Neuronal stem cell (in vitro differentiated cells): ENCODE results near the gene HIVEP2.

Source experiments
- DNase-seq: peaks from one replicate; pipeline ENCODE4 v3.0.0-alpha.2; 2013; ENCODE audit warnings: low spot score
- H2AFZ ChIP-seq: one replicate; pipeline ENCODE4 v1.6.1; 2013; ENCODE audit warnings: mild to moderate bottlenecking, low read length, inconsistent platforms
- H2AK5ac ChIP-seq: 2 replicates; pipeline ENCODE4 v1.6.1; 2013; ENCODE audit warnings: low read depth, mild to moderate bottlenecking, inconsistent platforms, low read length, moderate library complexity, mixed read lengths
- H2BK120ac ChIP-seq: 2 replicates; pipeline ENCODE4 v1.6.1; 2013; ENCODE audit warnings: low read depth, mild to moderate bottlenecking, inconsistent platforms, low read length, moderate library complexity, mixed read lengths
- H2BK12ac ChIP-seq: one replicate; pipeline ENCODE4 v1.6.1; 2013; ENCODE audit warnings: low read length, inconsistent platforms
- H2BK15ac ChIP-seq: 2 replicates; pipeline ENCODE4 v1.6.1; 2013; ENCODE audit warnings: mild to moderate bottlenecking, low read length, inconsistent platforms, mixed read lengths
- H2BK5ac ChIP-seq: one replicate; pipeline ENCODE4 v1.6.1; 2013; ENCODE audit warnings: inconsistent platforms, mild to moderate bottlenecking, low read length, moderate library complexity
- H3K14ac ChIP-seq: one replicate; pipeline ENCODE4 v1.6.1; 2013; ENCODE audit warnings: low read length, inconsistent platforms
- H3K18ac ChIP-seq: 2 replicates; pipeline ENCODE4 v1.6.1; 2013; ENCODE audit warnings: low read length, inconsistent platforms
- H3K23ac ChIP-seq: 2 replicates; pipeline ENCODE4 v1.6.1; 2013; ENCODE audit warnings: low read depth, mild to moderate bottlenecking, mixed read lengths, low read length, inconsistent platforms; ENCODE audit not compliant: poor library complexity
- H3K27ac ChIP-seq: replicated peaks from 3 replicates; pipeline ENCODE4 v1.5.1; 2013; ENCODE audit warnings: low read length, inconsistent platforms
- H3K27me3 ChIP-seq, 3 experiments: 2 replicates each; pipeline ENCODE4 v1.6.1; 2013; ENCODE audit warnings: low read length in 3 of 3, mild to moderate bottlenecking in 2 of 3, inconsistent platforms in 1 of 3, low read depth in 1 of 3, mixed read lengths in 1 of 3, moderate library complexity in 1 of 3; ENCODE audit not compliant: control insufficient read depth in 3 of 3, insufficient read depth in 3 of 3
- H3K36me3 ChIP-seq, 2 donors: replicated peaks in 1 of 2; 2 replicates each; pipeline ENCODE4 v1.6.1; 2013; ENCODE audit warnings: low read length in 2 of 2; ENCODE audit not compliant: control insufficient read depth in 2 of 2, insufficient read depth in 2 of 2
- H3K4ac ChIP-seq: 2 replicates; pipeline ENCODE4 v1.6.1; 2013; ENCODE audit warnings: inconsistent platforms, mild to moderate bottlenecking, low read length, moderate library complexity
- H3K4me1 ChIP-seq, 2 donors: 1 replicate in 1 of 2; 2 replicates in 1 of 2; pipeline ENCODE4 v1.6.1; 2013; ENCODE audit warnings: low read length in 2 of 2, low read depth in 1 of 2; ENCODE audit not compliant: control insufficient read depth in 2 of 2, insufficient read depth in 1 of 2
- H3K4me2 ChIP-seq: one replicate; pipeline ENCODE4 v1.6.1; 2013; ENCODE audit warnings: mild to moderate bottlenecking, low read length, inconsistent platforms; ENCODE audit not compliant: insufficient read depth, poor library complexity, severe bottlenecking
- H3K4me3 ChIP-seq, 2 donors: 2 replicates each; pipeline ENCODE4 v1.5.1; 2013; ENCODE audit warnings: low read length in 2 of 2, mild to moderate bottlenecking in 2 of 2, inconsistent platforms in 1 of 2, moderate library complexity in 1 of 2
- H3K79me1 ChIP-seq: one replicate; pipeline ENCODE4 v1.6.1; 2013; ENCODE audit warnings: low read depth, mild to moderate bottlenecking, inconsistent platforms, low read length, moderate library complexity
- H3K9ac ChIP-seq: one replicate; pipeline ENCODE4 v1.6.1; 2013; ENCODE audit warnings: mild to moderate bottlenecking, low read depth, low read length, inconsistent platforms; ENCODE audit not compliant: poor library complexity
- H3K9me3 ChIP-seq, 2 donors: replicated peaks in 1 of 2; 2 replicates each; pipeline versions ENCODE3 to v1.6.1; 2013; ENCODE audit warnings: low read length in 2 of 2, mild to moderate bottlenecking in 2 of 2, inconsistent platforms in 1 of 2, low read depth in 1 of 2, mixed read lengths in 1 of 2, moderate library complexity in 1 of 2; ENCODE audit not compliant: control insufficient read depth in 2 of 2, insufficient read depth in 1 of 2
- H4K8ac ChIP-seq: one replicate; pipeline ENCODE4 v1.6.1; 2013; ENCODE audit warnings: low read depth, mild to moderate bottlenecking, inconsistent platforms, low read length, moderate library complexity
- H4K91ac ChIP-seq: one replicate; pipeline ENCODE4 v1.6.1; 2013; ENCODE audit warnings: low read length, low read depth, mild to moderate bottlenecking, inconsistent platforms; ENCODE audit not compliant: poor library complexity
- WGBS, 2 donors: extraction: QIAGEN DNeasy Blood & Tissue Kit; methylation state at CpG; one replicate each; pipeline ENCODE4 v1.1.7; 2013; ENCODE audit warnings: missing lambda C conversion rate in 2 of 2, mixed read lengths in 1 of 2; ENCODE audit not compliant: insufficient read length in 2 of 2, insufficient replicate concordance in 1 of 2; ENCODE audit errors: extremely low coverage in 2 of 2; 5-methylcytosine and 5-hydroxymethylcytosine counted together

The HIVEP2 gene

DNA sequence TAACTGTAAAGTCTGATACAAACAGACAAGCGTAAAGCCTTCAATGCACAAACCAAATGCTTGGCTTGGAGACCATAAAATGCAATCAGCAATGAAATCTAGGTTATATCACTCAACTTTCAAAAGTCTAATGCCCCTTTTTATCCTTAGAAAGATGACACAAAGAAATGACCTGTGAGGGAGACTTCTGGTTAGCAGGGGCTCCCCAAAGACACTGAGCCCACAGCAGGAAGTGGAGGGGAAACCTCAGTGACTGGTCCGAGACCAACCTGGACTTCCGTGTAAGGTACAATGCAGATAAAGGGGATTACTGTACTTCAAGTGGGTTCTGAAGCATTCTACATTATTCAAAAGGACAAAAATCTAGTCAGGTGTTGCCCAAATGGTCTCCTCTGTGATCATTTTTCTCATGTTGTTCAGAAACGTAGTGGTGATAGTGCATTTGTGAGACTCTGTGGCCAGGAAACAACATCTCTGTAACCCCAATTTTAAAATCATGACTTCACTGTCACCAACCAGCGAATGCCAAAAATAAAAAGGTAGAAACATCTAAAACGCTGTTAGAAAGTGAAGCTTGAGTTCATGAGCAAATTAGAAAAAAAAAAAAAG, 88.2 kb downstream of the HIVEP2 start:
- Histone ChIP-seq H2BK120ac (no peak overlapping the region), H3K4me3 (no peak overlapping the region), H2AK5ac (no peak overlapping the region), H3K9me3 (no peaks in the 10 kb centered on the region), H3K27ac (no peak overlapping the region), H3K4ac (no peak overlapping the region), H3K36me3 (no peaks in the 10 kb centered on the region), H4K91ac (no peak overlapping the region), H3K23ac (no peak overlapping the region), H3K4me2 (no peak overlapping the region), H3K14ac (no peak overlapping the region), H4K8ac (no peak overlapping the region), H3K79me1 (no peaks in the 10 kb centered on the region), H2BK12ac (no peak overlapping the region), H3K18ac (no peak overlapping the region), H3K9ac (no peak overlapping the region), H2BK5ac (no peak overlapping the region), H2AFZ (no peak overlapping the region), H2BK15ac (no peak overlapping the region), H3K4me1 (peaks cover 6 to 9% of the 10 kb centered on the region in 2 donors), H3K27me3 (no peaks in the 10 kb centered on the region)
- WGBS, 2 donors, result no CpG with 5 or more reads among the region's 6 CpGs
- no peak for DNase-seq

DNA sequence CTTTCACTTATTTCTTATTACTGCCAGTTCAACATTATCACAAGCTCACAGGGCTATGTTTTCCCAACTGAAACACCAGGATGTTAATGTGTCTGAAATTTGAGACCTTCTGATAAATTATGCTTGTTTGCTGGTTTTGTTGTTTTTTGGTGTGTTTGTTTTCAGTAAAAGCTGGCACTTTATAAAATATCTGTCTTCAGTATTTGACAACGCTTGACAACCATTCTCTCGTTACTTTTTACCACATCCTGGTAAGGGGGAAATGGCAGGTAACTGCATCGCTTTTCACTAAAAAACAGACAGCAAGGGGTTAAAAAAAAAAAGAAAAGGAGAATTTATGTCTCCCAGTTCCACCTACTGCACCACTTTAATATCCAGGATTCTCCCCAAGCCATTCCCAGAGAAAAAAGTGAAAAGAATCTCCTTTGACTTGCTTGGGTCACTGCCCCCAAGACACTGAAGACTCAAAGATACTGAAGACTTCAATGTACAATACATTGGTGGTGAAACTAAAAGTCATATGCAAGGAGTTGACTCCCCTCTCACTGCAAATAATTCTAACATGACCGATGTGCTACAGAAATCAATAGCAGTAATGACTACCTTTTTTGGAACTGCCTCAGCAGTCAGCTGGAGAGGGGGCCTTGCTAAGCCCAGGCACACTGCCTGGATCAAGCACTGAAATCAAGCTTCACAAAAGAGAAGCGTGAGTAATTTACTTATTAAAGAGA, 88.9 kb downstream of the HIVEP2 start:
- Histone ChIP-seq H3K9ac (no peak overlapping the region), H2BK120ac (no peak overlapping the region), H3K36me3 (no peaks in the 10 kb centered on the region), H2AFZ (no peak overlapping the region), H3K4me1 (peaks cover 6 to 9% of the 10 kb centered on the region in 2 donors), H3K27ac (no peak overlapping the region), H3K79me1 (no peaks in the 10 kb centered on the region), H2BK5ac (no peak overlapping the region), H3K4ac (no peak overlapping the region), H3K23ac (no peak overlapping the region), H3K4me2 (no peak overlapping the region), H4K91ac (no peak overlapping the region), H3K14ac (no peak overlapping the region), H3K4me3 (no peak overlapping the region), H2BK12ac (no peak overlapping the region), H2AK5ac (no peak overlapping the region), H2BK15ac (no peak overlapping the region), H3K18ac (no peak overlapping the region), H4K8ac (no peak overlapping the region), H3K27me3 (no peaks in the 10 kb centered on the region), H3K9me3 (no peaks in the 10 kb centered on the region)
- WGBS, 2 donors, result no CpG with 5 or more reads among the region's 5 CpGs
- DNase-seq, result no peak

DNA sequence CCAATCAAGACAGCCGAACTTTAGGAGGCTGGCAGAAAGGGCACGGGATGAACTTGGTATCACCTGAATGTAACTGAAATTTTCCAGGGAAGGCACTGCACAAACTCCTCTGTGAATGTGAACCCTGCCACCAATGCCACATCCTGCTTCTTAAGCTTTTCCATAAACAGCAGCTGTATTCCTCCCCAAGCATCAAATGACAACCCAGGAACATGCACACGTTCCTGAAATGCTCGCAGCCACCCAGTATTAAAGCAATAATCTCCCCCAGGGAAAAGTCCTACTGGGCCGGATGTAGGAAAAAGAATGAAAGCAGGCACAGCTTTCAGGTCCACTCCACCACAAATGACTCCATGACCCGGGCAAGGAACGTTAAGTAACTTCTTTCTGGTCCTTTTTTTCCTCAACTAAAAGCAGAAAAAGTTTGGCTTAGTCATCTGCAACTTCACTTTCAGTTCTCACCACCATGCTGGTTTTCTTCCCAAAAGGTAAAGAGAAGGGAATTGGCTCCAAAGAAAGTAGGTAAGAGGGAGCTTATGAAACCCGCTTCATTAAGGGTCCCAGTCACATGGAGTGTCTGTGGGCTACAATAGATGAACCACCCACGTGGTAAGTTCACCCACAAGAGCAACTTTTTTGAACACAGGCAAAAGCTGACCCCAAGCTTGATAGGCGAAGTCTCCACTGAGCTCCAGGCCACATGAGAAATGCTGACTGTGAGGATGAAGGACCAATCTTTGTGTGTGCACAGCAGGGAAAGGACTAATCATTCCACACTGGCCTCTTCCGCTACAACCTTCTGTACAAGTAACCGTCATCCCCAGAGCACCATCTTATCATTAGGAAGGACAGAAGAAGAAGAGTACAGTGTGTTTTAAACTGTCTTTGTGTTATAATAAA, 90.1 kb downstream of the HIVEP2 start:
- no peak overlapping the region for H3K27ac ChIP-seq
- no CpG with 5 or more reads among the region's 12 CpGs for WGBS, 2 donors

More for the DNA sequence above, 90.1 kb downstream of the HIVEP2 start:
- H2BK12ac ChIP-seq, result no peak overlapping the region
- no peaks in the 10 kb centered on the region for H3K9me3 ChIP-seq
- H3K4ac ChIP-seq, result no peak overlapping the region
- H2BK120ac ChIP-seq, result no peak overlapping the region
- H3K36me3 ChIP-seq, result no peaks in the 10 kb centered on the region
- no peak overlapping the region for H2AFZ ChIP-seq
- H3K14ac ChIP-seq, result no peak overlapping the region
- H2BK15ac ChIP-seq, result no peak overlapping the region
- no peak overlapping the region for H4K91ac ChIP-seq
- H3K4me2 ChIP-seq, result no peak overlapping the region
- no peak for DNase-seq
- no peak overlapping the region for H2AK5ac ChIP-seq
- H2BK5ac ChIP-seq, result no peak overlapping the region
- H3K18ac ChIP-seq, result no peak overlapping the region
- H3K9ac ChIP-seq, result no peak overlapping the region
- no peak overlapping the region for H4K8ac ChIP-seq
- no peaks in the 10 kb centered on the region for H3K27me3 ChIP-seq
- no peaks in the 10 kb centered on the region for H3K79me1 ChIP-seq
- no peak overlapping the region for H3K23ac ChIP-seq
- no peak overlapping the region for H3K4me3 ChIP-seq
- H3K4me1 ChIP-seq, result peaks cover 6 to 13% of the 10 kb centered on the region in 2 donors
